Smooth muscle cell (in vitro differentiated cells): ENCODE results near the gene GPR183. TPM values are rescaled to one million over a fixed set of nuclear protein-coding genes. Genes with fewer than 3 reads are reported as not detected.

Experiments
- DNase-seq: peaks from one replicate; lab custom pipeline; 2025; ENCODE audit not compliant: unreplicated experiment; lab: John Stamatoyannopoulos, UW
- H2AFZ ChIP-seq: fragments of 200-600 bp; sonication (generic); 2 replicates; pipeline ENCODE4 v1.6.0; 2016; ENCODE audit warnings: antibody characterized with exemption, low read depth, mild to moderate bottlenecking
- H3F3A ChIP-seq: fragments of 200-600 bp; sonication (generic); 2 replicates; pipeline ENCODE4 v1.6.0; 2017; ENCODE audit warnings: antibody characterized with exemption, low read depth
- H3K27ac ChIP-seq: fragments of 200-600 bp; sonication (generic); 2 replicates; pipeline ENCODE4 v1.5.1; 2016; ENCODE audit warnings: low read depth, mild to moderate bottlenecking
- H3K27me3 ChIP-seq: fragments of 200-600 bp; sonication (generic); 2 replicates; pipeline ENCODE4 v1.6.1; 2016; ENCODE audit warnings: low read depth, mild to moderate bottlenecking
- H3K36me3 ChIP-seq: fragments of 200-600 bp; sonication (generic); 2 replicates; pipeline ENCODE4 v1.5.1; 2016; ENCODE audit warnings: low read depth
- H3K4me1 ChIP-seq: fragments of 200-600 bp; sonication (generic); 2 replicates; pipeline ENCODE4 v1.5.1; 2016; ENCODE audit warnings: low read depth
- H3K4me2 ChIP-seq: fragments of 200-600 bp; sonication (generic); 2 replicates; pipeline ENCODE4 v1.6.0; 2016; ENCODE audit warnings: mild to moderate bottlenecking
- H3K4me3 ChIP-seq: fragments of 200-600 bp; sonication (generic); 2 replicates; pipeline ENCODE4 v1.5.1; 2016; ENCODE audit warnings: mild to moderate bottlenecking
- H3K79me2 ChIP-seq: fragments of 200-600 bp; sonication (generic); 2 replicates; pipeline ENCODE4 v1.6.0; 2016; ENCODE audit warnings: low read depth, mild to moderate bottlenecking
- H3K9ac ChIP-seq: fragments of 200-600 bp; sonication (generic); 2 replicates; pipeline ENCODE4 v1.6.0; 2016; ENCODE audit warnings: low read depth
- H3K9me3 ChIP-seq: fragments of 200-600 bp; sonication (generic); replicated peaks from 2 replicates; pipeline ENCODE4 v1.5.1; 2016; ENCODE audit warnings: low read depth
- H4K20me1 ChIP-seq: fragments of 200-600 bp; sonication (generic); 2 replicates; pipeline ENCODE4 v1.6.0; 2016; ENCODE audit warnings: low read depth
- CTCF ChIP-seq: fragments of 200-600 bp; sonication (generic); IDR thresholded peaks from 2 replicates; pipeline ENCODE4 v1.5.1; 2017; ENCODE audit warnings: borderline replicate concordance, mild to moderate bottlenecking, antibody characterized with exemption; ENCODE audit not compliant: insufficient read depth, poor library complexity, severe bottlenecking
- WGBS: methylation state at CpG from one replicate; pipeline ENCODE4 v1.1.7; 2016; ENCODE audit warnings: low lambda C conversion rate; 5-methylcytosine and 5-hydroxymethylcytosine counted together
- polyA plus RNA-seq: library from polyadenylated mRNA; unstranded; fragments of >200 nt; fragmentation: Nextera tagmentation; extraction: Ambion mirVana; gene quantifications from 2 replicates; pipeline ENCODE4 v1.2.1, GENCODE V29; 2016
- total RNA-seq: library from RNA; depleted of rRNA; stranded (reverse); fragments of >200 nt; gene quantifications from 2 replicates; pipeline ENCODE4 v1.2.3, GENCODE V29; 2014

Gene GPR183
- total and polyA plus RNA-seq, 2 experiments from 2014 or later, result 32.4 to 33.0 TPM

GRCh38 chr13:99279637-99280036 is 27.6 kb downstream of the GPR183 start:
- H3K27ac ChIP-seq, result no peak overlapping the region
- WGBS, result 94% methylated on average over 2 of the region's 2 CpGs

GRCh38 chr13:99278843-99279242 is 28.4 kb downstream of the GPR183 start:
- no peak overlapping the region for H3K4me2 ChIP-seq
- no peaks in the 10 kb centered on the region for H3K27me3 ChIP-seq
- 89% methylated on average over 3 of the region's 3 CpGs for WGBS
- no peaks in the 10 kb centered on the region for H3K36me3 ChIP-seq
- H3K27ac ChIP-seq, result no peak overlapping the region
- DNase-seq, result no peak
- no peak overlapping the region for H3K9ac ChIP-seq
- H3K4me3 ChIP-seq, result no peak overlapping the region
- H2AFZ ChIP-seq, result no peak overlapping the region
- H3K79me2 ChIP-seq, result no peaks in the 10 kb centered on the region
- no peaks in the 10 kb centered on the region for H3F3A ChIP-seq
- H3K9me3 ChIP-seq, result no peaks in the 10 kb centered on the region
- H4K20me1 ChIP-seq, result no peaks in the 10 kb centered on the region
- H3K4me1 ChIP-seq, result peaks cover 23% of the 10 kb centered on the region
- TF ChIP-seq CTCF, result no peak

More at GRCh38 chr13:99279637-99280036, 27.6 kb downstream of the GPR183 start:
- DNase-seq, result no peak
- no peaks in the 10 kb centered on the region for H3K79me2 ChIP-seq
- H3K27me3 ChIP-seq, result no peaks in the 10 kb centered on the region
- no peak overlapping the region for H3K9ac ChIP-seq
- H3K9me3 ChIP-seq, result no peaks in the 10 kb centered on the region
- no peaks in the 10 kb centered on the region for H3F3A ChIP-seq
- H2AFZ ChIP-seq, result no peak overlapping the region
- no peak overlapping the region for H3K4me2 ChIP-seq
- no peak overlapping the region for H3K4me3 ChIP-seq
- peaks cover 23% of the 10 kb centered on the region for H3K4me1 ChIP-seq
- no peaks in the 10 kb centered on the region for H3K36me3 ChIP-seq
- no peak for TF ChIP-seq CTCF
- no peaks in the 10 kb centered on the region for H4K20me1 ChIP-seq

GRCh38 chr13:99278200-99278599 is 29.0 kb downstream of the GPR183 start:
- no peaks in the 10 kb centered on the region for H3K36me3 ChIP-seq
- no peak for TF ChIP-seq CTCF
- no peaks in the 10 kb centered on the region for H3K79me2 ChIP-seq
- no peak overlapping the region for H3K27ac ChIP-seq
- peaks cover 21% of the 10 kb centered on the region for H3K4me1 ChIP-seq
- no peaks in the 10 kb centered on the region for H4K20me1 ChIP-seq
- no peak overlapping the region for H2AFZ ChIP-seq
- no peak overlapping the region for H3K4me3 ChIP-seq
- no peak for DNase-seq
- WGBS, result 96% methylated on average over 5 of the region's 5 CpGs
- H3K27me3 ChIP-seq, result no peaks in the 10 kb centered on the region
- no peaks in the 10 kb centered on the region for H3K9me3 ChIP-seq
- no peak overlapping the region for H3K4me2 ChIP-seq
- H3F3A ChIP-seq, result no peaks in the 10 kb centered on the region
- H3K9ac ChIP-seq, result no peak overlapping the region

GRCh38 chr13:99277629-99278028 is 29.6 kb downstream of the GPR183 start:
- H4K20me1 ChIP-seq, result no peaks in the 10 kb centered on the region
- H3K27ac ChIP-seq, result no peak overlapping the region
- H3K4me2 ChIP-seq, result peak overlapping the region; percentile 27
- no peaks in the 10 kb centered on the region for H3K36me3 ChIP-seq
- no peak for DNase-seq
- H3K4me1 ChIP-seq, result peaks cover 15% of the 10 kb centered on the region
- 32% methylated on average over 4 of the region's 4 CpGs for WGBS
- no peaks in the 10 kb centered on the region for H3K9me3 ChIP-seq
- H3K27me3 ChIP-seq, result no peaks in the 10 kb centered on the region
- no peak overlapping the region for H3K9ac ChIP-seq
- H3F3A ChIP-seq, result no peaks in the 10 kb centered on the region
- no peak overlapping the region for H3K4me3 ChIP-seq
- no peaks in the 10 kb centered on the region for H3K79me2 ChIP-seq
- no peak overlapping the region for H2AFZ ChIP-seq
- no peak for TF ChIP-seq CTCF
